Panc1 (cell line): ENCODE results near the gene KHSRP. TPM values are rescaled to one million over a fixed set of nuclear protein-coding genes. Genes with fewer than 3 reads are reported as not detected.

ENCODE experiments used
- ATAC-seq: fragments of 200-7000 bp; cut with Tn5 transposase; 2 replicates; pipeline ENCODE4 v1.9.1; 2020; ENCODE audit warnings: mild to moderate bottlenecking, moderate library complexity
- BruUV-seq: library from RNA; stranded (reverse); fragments of 400-500 nt; replicated peaks from 2 replicates; lab custom pipeline; 2021; lab: Mats Ljungman, UMichigan
- CTCF ChIA-PET: fragments of 300-600 bp; sonication (Branson Sonifier 250); formaldehyde crosslinking; loops from one replicate; lab custom pipeline; 2022; ENCODE audit warnings: antibody characterized with exemption; lab: Charles Lee
- POLR2A ChIA-PET: fragments of 300-600 bp; sonication (Branson Sonifier 250); formaldehyde crosslinking; loops from one replicate; lab custom pipeline; 2022; ENCODE audit warnings: antibody characterized with exemption; lab: Charles Lee
- DNase-seq: peaks from one replicate; pipeline ENCODE4 v3.0.0-alpha.2; 2010; ENCODE audit warnings: low read depth, low spot score
- H3K27ac ChIP-seq: 2 replicates; pipeline ENCODE4 v1.5.1; 2011; ENCODE audit warnings: mild to moderate bottlenecking, low read length, inconsistent platforms
- H3K27me3 ChIP-seq: fragments of 200-500 bp; sonication (Bioruptor generic); 2 replicates; pipeline ENCODE4 v1.6.0; 2014; ENCODE audit warnings: low read length, inconsistent platforms; ENCODE audit not compliant: control insufficient read depth, insufficient read depth
- H3K36me3 ChIP-seq: fragments of 200-500 bp; sonication (Bioruptor generic); 2 replicates; pipeline ENCODE4 v1.5.1; 2014; ENCODE audit warnings: inconsistent platforms, mild to moderate bottlenecking, low read length, moderate library complexity; ENCODE audit not compliant: control insufficient read depth, insufficient read depth
- H3K4me1 ChIP-seq: 2 replicates; pipeline ENCODE4 v1.5.1; 2011; ENCODE audit warnings: inconsistent platforms, mild to moderate bottlenecking, low read length, moderate library complexity; ENCODE audit not compliant: control insufficient read depth, insufficient read depth
- H3K4me3 ChIP-seq, 2 experiments: 2 replicates each; pipeline ENCODE4 v1.5.1; 2011 to 2012; ENCODE audit warnings: low read depth in 2 of 2, low read length in 2 of 2, mild to moderate bottlenecking in 2 of 2, inconsistent platforms in 1 of 2, moderate library complexity in 1 of 2
- H3K9me3 ChIP-seq: fragments of 200-500 bp; sonication (Bioruptor generic); 2 replicates; pipeline ENCODE4 v1.5.1; 2014; ENCODE audit warnings: low read depth, mild to moderate bottlenecking, inconsistent platforms, low read length, moderate library complexity; ENCODE audit not compliant: control insufficient read depth, insufficient read depth
- POLR2AphosphoS5 ChIP-seq: IDR thresholded peaks from 2 replicates; pipeline ENCODE4 v1.6.1; 2012; ENCODE audit warnings: mild to moderate bottlenecking, low read depth, low read length, moderate library complexity
- SIN3A ChIP-seq: IDR thresholded peaks from 2 replicates; pipeline ENCODE4 v1.6.1; 2012; ENCODE audit warnings: low read depth, mild to moderate bottlenecking, low read length, moderate library complexity, borderline replicate concordance; ENCODE audit not compliant: insufficient read depth
- TCF7L2 ChIP-seq: IDR thresholded peaks from 2 replicates; pipeline ENCODE4 v1.6.1; 2011; ENCODE audit warnings: mild to moderate bottlenecking, low read depth, low read length, inconsistent platforms
- in situ Hi-C: cut with HindIII; loops from 2 replicates; pipeline ENCODE4 v1.10.0; 2016; ENCODE audit warnings: low sequenced_read_pairs, low pct_unique_long_range_greater_than_20kb
- intact Hi-C: fragments of 100-400 bp; cut with micrococcal nuclease; formaldehyde crosslinking; loops from one replicate; pipeline ENCODE4 v1.10.0; 2022; ENCODE audit not compliant: unreplicated experiment
- total RNA-seq: library from RNA; stranded (reverse); gene quantifications from one replicate; pipeline ENCODE4 v1.2.1, GENCODE V29; 2021; ENCODE audit not compliant: unreplicated experiment
- TF ChIP-seq, protein P1 (sequence below): fragments of 450-650 bp; IDR thresholded peaks from 2 replicates; pipeline ENCODE4 v1.5.1; 2017; ENCODE audit warnings: mild to moderate bottlenecking
- TF ChIP-seq, protein P2 (sequence below), 2 experiments: IDR thresholded peaks; 2 replicates each; pipeline ENCODE4 v1.6.1; 2011 to 2012; ENCODE audit warnings: low read depth in 2 of 2, control low read depth in 1 of 2, low read length in 1 of 2, mild to moderate bottlenecking in 1 of 2, moderate library complexity in 1 of 2; ENCODE audit not compliant: insufficient read depth in 1 of 2

The KHSRP gene
- total RNA-seq, 1 experiment from 2014 or later: 333 TPM

DNA sequence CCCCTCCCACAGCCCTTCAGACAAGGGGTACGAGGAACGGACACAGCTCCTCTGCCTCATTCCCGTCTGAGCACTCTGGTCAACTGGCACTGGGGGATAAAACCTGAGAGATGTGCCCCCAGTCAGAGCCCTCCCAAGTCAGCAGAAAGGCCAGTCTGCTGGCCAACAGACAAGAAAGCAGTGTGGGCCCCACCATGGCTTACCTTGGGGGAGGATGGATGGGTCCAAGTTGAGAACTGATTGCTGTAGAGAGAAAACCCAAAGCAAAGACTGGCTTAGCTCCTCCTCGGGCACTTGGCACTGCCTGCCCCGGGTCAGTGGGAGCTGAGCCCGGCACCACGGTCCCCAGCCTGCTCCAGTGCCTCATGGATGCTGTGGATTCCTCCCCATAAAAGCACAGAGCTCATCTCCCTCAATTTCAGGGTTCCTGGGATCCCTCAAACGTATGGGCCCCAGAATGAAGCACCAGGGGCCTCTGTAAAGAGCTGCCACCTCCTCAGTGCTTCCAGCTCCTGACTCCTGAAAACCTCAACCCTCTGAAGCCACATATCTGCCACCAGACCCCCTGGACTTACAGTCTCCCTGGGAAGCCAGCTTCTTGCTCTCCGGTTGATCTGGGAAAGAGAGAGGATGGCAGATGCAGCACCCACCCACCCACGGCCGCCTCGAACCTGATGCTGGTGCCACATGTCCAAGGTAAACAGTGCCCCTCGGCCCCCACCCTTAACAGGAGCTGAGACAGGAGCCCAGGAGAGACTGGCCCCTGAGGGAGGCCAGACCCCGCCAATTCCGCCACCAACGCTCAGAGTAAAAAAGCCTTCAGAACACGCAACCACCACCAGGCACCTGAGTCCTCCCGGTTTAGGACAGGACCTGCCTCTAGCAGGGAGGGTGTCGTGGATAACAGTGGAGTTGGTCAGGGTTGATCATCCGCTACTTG lies 3.3 kb downstream of the KHSRP start:
- peaks cover 15% of the 10 kb centered on the region for H3K36me3 ChIP-seq
- ATAC-seq (no peak), DNase-seq (no peak)
- in situ Hi-C loops (no loop called here), intact Hi-C loops (no loop called here)
- CTCF ChIA-PET: no interaction called here
- TF ChIP-seq POLR2AphosphoS5 (no peak), SIN3A (no peak), TCF7L2 (no peak)
- TF ChIP-seq, protein P1, sequence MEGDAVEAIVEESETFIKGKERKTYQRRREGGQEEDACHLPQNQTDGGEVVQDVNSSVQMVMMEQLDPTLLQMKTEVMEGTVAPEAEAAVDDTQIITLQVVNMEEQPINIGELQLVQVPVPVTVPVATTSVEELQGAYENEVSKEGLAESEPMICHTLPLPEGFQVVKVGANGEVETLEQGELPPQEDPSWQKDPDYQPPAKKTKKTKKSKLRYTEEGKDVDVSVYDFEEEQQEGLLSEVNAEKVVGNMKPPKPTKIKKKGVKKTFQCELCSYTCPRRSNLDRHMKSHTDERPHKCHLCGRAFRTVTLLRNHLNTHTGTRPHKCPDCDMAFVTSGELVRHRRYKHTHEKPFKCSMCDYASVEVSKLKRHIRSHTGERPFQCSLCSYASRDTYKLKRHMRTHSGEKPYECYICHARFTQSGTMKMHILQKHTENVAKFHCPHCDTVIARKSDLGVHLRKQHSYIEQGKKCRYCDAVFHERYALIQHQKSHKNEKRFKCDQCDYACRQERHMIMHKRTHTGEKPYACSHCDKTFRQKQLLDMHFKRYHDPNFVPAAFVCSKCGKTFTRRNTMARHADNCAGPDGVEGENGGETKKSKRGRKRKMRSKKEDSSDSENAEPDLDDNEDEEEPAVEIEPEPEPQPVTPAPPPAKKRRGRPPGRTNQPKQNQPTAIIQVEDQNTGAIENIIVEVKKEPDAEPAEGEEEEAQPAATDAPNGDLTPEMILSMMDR: no peak
- TF ChIP-seq, protein P2, sequence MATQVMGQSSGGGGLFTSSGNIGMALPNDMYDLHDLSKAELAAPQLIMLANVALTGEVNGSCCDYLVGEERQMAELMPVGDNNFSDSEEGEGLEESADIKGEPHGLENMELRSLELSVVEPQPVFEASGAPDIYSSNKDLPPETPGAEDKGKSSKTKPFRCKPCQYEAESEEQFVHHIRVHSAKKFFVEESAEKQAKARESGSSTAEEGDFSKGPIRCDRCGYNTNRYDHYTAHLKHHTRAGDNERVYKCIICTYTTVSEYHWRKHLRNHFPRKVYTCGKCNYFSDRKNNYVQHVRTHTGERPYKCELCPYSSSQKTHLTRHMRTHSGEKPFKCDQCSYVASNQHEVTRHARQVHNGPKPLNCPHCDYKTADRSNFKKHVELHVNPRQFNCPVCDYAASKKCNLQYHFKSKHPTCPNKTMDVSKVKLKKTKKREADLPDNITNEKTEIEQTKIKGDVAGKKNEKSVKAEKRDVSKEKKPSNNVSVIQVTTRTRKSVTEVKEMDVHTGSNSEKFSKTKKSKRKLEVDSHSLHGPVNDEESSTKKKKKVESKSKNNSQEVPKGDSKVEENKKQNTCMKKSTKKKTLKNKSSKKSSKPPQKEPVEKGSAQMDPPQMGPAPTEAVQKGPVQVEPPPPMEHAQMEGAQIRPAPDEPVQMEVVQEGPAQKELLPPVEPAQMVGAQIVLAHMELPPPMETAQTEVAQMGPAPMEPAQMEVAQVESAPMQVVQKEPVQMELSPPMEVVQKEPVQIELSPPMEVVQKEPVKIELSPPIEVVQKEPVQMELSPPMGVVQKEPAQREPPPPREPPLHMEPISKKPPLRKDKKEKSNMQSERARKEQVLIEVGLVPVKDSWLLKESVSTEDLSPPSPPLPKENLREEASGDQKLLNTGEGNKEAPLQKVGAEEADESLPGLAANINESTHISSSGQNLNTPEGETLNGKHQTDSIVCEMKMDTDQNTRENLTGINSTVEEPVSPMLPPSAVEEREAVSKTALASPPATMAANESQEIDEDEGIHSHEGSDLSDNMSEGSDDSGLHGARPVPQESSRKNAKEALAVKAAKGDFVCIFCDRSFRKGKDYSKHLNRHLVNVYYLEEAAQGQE (IDR thresholded peaks at IDR 0.05; ENCODE audit: insufficient read depth in 1 of 2, low read depth in 2 of 2, low read length in 1 of 2): no peak
- BruUV-seq: no TSS peak
- no peaks in the 10 kb centered on the region for H3K27me3 ChIP-seq
- H3K4me3 ChIP-seq: no peak overlapping the region
- no peaks in the 10 kb centered on the region for H3K9me3 ChIP-seq
- H3K4me1 ChIP-seq: peaks cover 9% of the 10 kb centered on the region
- POLR2A ChIA-PET: interaction anchor here (0.6 kb wide), 1 partner anchor 10 kb away, joined by 5 read pairs; no protein-coding TSS in a partner anchor
- H3K27ac ChIP-seq: no peak overlapping the region

DNA sequence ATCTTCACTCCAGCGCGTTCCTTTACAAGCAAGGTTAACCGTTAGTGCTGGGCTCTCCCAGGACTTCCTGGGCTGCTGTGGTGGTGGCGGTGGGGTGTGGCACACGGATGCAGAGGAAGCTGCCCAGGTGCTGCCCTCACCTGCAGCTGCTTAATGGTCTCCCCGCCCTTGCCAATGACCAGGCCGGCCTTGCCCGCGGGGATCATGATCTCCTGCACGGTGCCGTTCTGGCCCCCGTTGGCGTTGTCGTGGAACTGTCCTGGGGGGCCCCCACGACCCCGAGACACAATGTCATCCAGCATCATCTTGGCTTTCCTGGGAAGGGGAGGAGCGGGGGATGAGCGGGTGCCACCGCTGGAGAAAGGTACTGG lies 6.1 kb downstream of the KHSRP start:
- Histone ChIP-seq H3K27me3 (no peaks in the 10 kb centered on the region), H3K4me1 (peaks cover 5% of the 10 kb centered on the region), H3K36me3 (peaks cover 10% of the 10 kb centered on the region), H3K27ac (no peak overlapping the region), H3K4me3 (no peak overlapping the region), H3K9me3 (no peaks in the 10 kb centered on the region)
- no peak for DNase-seq
- in situ Hi-C loops: no loop called here
- intact Hi-C loops: no loop called here
- TF ChIP-seq, protein P1: no peak
- no peak for TF ChIP-seq POLR2AphosphoS5
- CTCF ChIA-PET: no interaction called here
- ATAC-seq: no peak
- POLR2A ChIA-PET: no interaction called here
- no TSS peak for BruUV-seq
